ENCODE results near the gene TPRN. TPM values are rescaled to one million over a fixed set of nuclear protein-coding genes. Genes with fewer than 3 reads are reported as not detected.

TPRN gene
- total RNA-seq, 1 experiment from 2014 or later = 24.9 TPM

- Histone ChIP-seq H4K20me1 (ENCODE audit: insufficient read depth) (no peaks in the 10 kb centered on the region), H3K4me3 (replicated peaks in 1 of 2; ENCODE audit: low read depth in 1 of 2, low read length in 2 of 2) (no peak overlapping the region), H3K36me3 (ENCODE audit: control insufficient read depth in 1 of 2, insufficient read depth in 2 of 2, low read length in 2 of 2) (peaks cover 0 to 23% of the 10 kb centered on the region in 2 experiments; a peak in 1 of 4 replicates), H3K9ac (ENCODE audit: low read length) (no peak overlapping the region), H2AFZ (ENCODE audit: low read depth, low read length, poor library complexity, severe bottlenecking) (no peak overlapping the region), H3K27me3 (ENCODE audit: insufficient read depth, low read length) (no peaks in the 10 kb centered on the region), H3K27ac (ENCODE audit: low read depth, low read length) (no peak overlapping the region), H3K79me2 (ENCODE audit: insufficient read depth, low read length) (peaks cover 52% of the 10 kb centered on the region), H3K4me2 (ENCODE audit: low read length) (no peak overlapping the region), H3K4me1 (ENCODE audit: control insufficient read depth in 1 of 2, insufficient read depth in 2 of 2, low read length in 2 of 2) (peaks cover 16 to 33% of the 10 kb centered on the region in 2 experiments), H3K9me3 (ENCODE audit: control insufficient read depth in 1 of 2, insufficient read depth in 1 of 2, low read depth in 1 of 2, low read length in 2 of 2) (no peaks in the 10 kb centered on the region), H3K9me2 (ENCODE audit: insufficient read depth) (no peaks in the 10 kb centered on the region)
- ChIA-PET RAD21 (ENCODE audit: low non-redundant PET in 1 of 2, low total read pairs in 2 of 2, uncharacterized antibody in 2 of 2, unreplicated experiment in 2 of 2) (no interaction called here), CTCF (no interaction called here), POLR2A (no interaction called here)
- BruUV-seq (replicated peaks) = no TSS peak
- TF ChIP-seq RAD21 (IDR thresholded peaks at IDR 0.05; ENCODE audit: low read depth) (no peak), ZFX (IDR thresholded peaks at IDR 0.05) (no peak), SRF (IDR thresholded peaks at IDR 0.05; ENCODE audit: low read depth) (no peak), SP1 (IDR thresholded peaks at IDR 0.05; ENCODE audit: low read depth) (no peak), FOSL1 (IDR thresholded peaks at IDR 0.05; ENCODE audit: low read depth) (no peak), EZH2phosphoT487 (IDR thresholded peaks at IDR 0.05; ENCODE audit: borderline replicate concordance) (no peak)
- intact Hi-C loops (cut with micrococcal nuclease) = loop anchor here (5.0 kb wide), 1 partner anchor 41 kb away; the partner anchor contains the start of genes CYSRT1 and RNF224
- ATAC-seq (no peak), DNase-seq (ENCODE audit: low read depth, low spot score) (no peak)
These were observed 14.2 kb downstream of the TPRN start for GRCh38 chr9:137186385-137186784.

- no peak for TF ChIP-seq EZH2 (IDR thresholded peaks at IDR 0.05)
- no peak for TF ChIP-seq ATF3 (IDR thresholded peaks at IDR 0.05)
- TF ChIP-seq CTCF (IDR thresholded peaks at IDR 0.05 in 2 of 3, conservative IDR thresholded peaks at IDR 0.05 in 1 of 3; ENCODE audit: borderline replicate concordance in 1 of 3, insufficient read depth in 1 of 3, low read depth in 2 of 3, low read length in 2 of 3) = no peak
- no peak for TF ChIP-seq EGR1 (IDR thresholded peaks at IDR 0.05; ENCODE audit: low read depth)
- no peak for TF ChIP-seq SP1 (IDR thresholded peaks at IDR 0.05; ENCODE audit: low read depth)
- no peak for TF ChIP-seq YY1 (IDR thresholded peaks at IDR 0.05; ENCODE audit: extremely low read depth, insufficient replicate concordance, low read depth, low read length)
- TF ChIP-seq SIN3A (IDR thresholded peaks at IDR 0.05; ENCODE audit: low read depth) = no peak
- no peak for TF ChIP-seq ZFX (IDR thresholded peaks at IDR 0.05)
- TF ChIP-seq TCF7L2 (IDR thresholded peaks at IDR 0.05; ENCODE audit: borderline replicate concordance, extremely low read depth, insufficient read depth, insufficient read length) = no peak
- no peak for TF ChIP-seq MAX (IDR thresholded peaks at IDR 0.05)
- TF ChIP-seq ELF1 (IDR thresholded peaks at IDR 0.05; ENCODE audit: borderline replicate concordance, low read depth) = no peak
- TF ChIP-seq POLR2A (IDR thresholded peaks at IDR 0.05; ENCODE audit: borderline replicate concordance, extremely low read depth, insufficient read depth, insufficient read length) = no peak
- no peaks in the 10 kb centered on the region for H3K27me3 ChIP-seq (ENCODE audit: insufficient read depth, low read length)
- no TSS peak for BruUV-seq (replicated peaks)
- H3K4me3 ChIP-seq (replicated peaks in 1 of 2; ENCODE audit: low read depth in 1 of 2, low read length in 2 of 2) = no peak overlapping the region
- DNase-seq (ENCODE audit: low read depth, low spot score) = no peak
- intact Hi-C loops (cut with micrococcal nuclease) = loop anchor here (5.0 kb wide), 1 partner anchor 41 kb away; the partner anchor contains the start of genes CYSRT1 and RNF224
- H3K79me2 ChIP-seq (ENCODE audit: insufficient read depth, low read length) = peaks cover 50% of the 10 kb centered on the region
- ChIA-PET POLR2A (no interaction called here), RAD21 (ENCODE audit: low non-redundant PET in 1 of 2, low total read pairs in 2 of 2, uncharacterized antibody in 2 of 2, unreplicated experiment in 2 of 2) (no interaction called here), CTCF (no interaction called here)
- no peak overlapping the region for H3K9ac ChIP-seq (ENCODE audit: low read length)
- peaks cover 16 to 30% of the 10 kb centered on the region in 2 experiments for H3K4me1 ChIP-seq (ENCODE audit: control insufficient read depth in 1 of 2, insufficient read depth in 2 of 2, low read length in 2 of 2)
- no peak overlapping the region for H2AFZ ChIP-seq (ENCODE audit: low read depth, low read length, poor library complexity, severe bottlenecking)
- no peaks in the 10 kb centered on the region for H3K9me3 ChIP-seq (ENCODE audit: control insufficient read depth in 1 of 2, insufficient read depth in 1 of 2, low read depth in 1 of 2, low read length in 2 of 2)
- H3K36me3 ChIP-seq (ENCODE audit: control insufficient read depth in 1 of 2, insufficient read depth in 2 of 2, low read length in 2 of 2) = peaks cover 0 to 23% of the 10 kb centered on the region in 2 experiments; a peak in 1 of 4 replicates
- H4K20me1 ChIP-seq (ENCODE audit: insufficient read depth) = no peaks in the 10 kb centered on the region
- ATAC-seq = no peak
- H3K4me2 ChIP-seq (ENCODE audit: low read length) = no peak overlapping the region
- no peak overlapping the region for H3K27ac ChIP-seq (ENCODE audit: low read depth, low read length)
- no peaks in the 10 kb centered on the region for H3K9me2 ChIP-seq (ENCODE audit: insufficient read depth)
These were observed 14.6 kb downstream of the TPRN start for GRCh38 chr9:137185921-137186320.
